K562 (cell line): ENCODE results near the gene EIF2AK2. TPM values are rescaled to one million over a fixed set of nuclear protein-coding genes. Genes with fewer than 3 reads are reported as not detected.

Experiments used
- ATAC-seq: fragments of 200-7000 bp; cut with Tn5 transposase; 3 replicates; pipeline ENCODE4 v1.9.1; 2020; ENCODE audit warnings: moderate library complexity
- BruUV-seq: library from RNA; stranded (reverse); fragments of 400-500 nt; replicated peaks from 2 replicates; lab custom pipeline; 2021; lab: Mats Ljungman, UMichigan
- CTCF ChIA-PET: fragments of 300-600 bp; formaldehyde crosslinking; extraction: SDS; loops from one replicate; lab custom pipeline; 2021; ENCODE audit warnings: low intra/inter-chr PET ratio; lab: Yijun Ruan, JAX
- POLR2A ChIA-PET: fragments of 300-600, 350-650 bp; sonication (Branson Sonifier 250); formaldehyde crosslinking; extraction: SDS; loops from one replicate; lab custom pipeline; 2021; ENCODE audit warnings: antibody characterized with exemption, inconsistent platforms; lab: Yijun Ruan, JAX
- DNase-seq, 4 experiments: peaks; one replicate each; pipeline versions ENCODE4 v3.0.0 to v3.0.0-alpha.2; 2011 to 2018; ENCODE audit warnings: low spot score in 3 of 4, mixed read lengths in 3 of 4; ENCODE audit errors: extremely low read depth in 1 of 4
- FAIRE-seq: peaks from 2 replicates; lab custom pipeline; 2011; peaks lifted over from hg19 to GRCh38; lab: Jason Lieb, UNC
- H2AFZ ChIP-seq: 2 replicates; pipeline ENCODE4 v1.6.0; 2011; ENCODE audit warnings: low read depth, low read length, control low read depth, inconsistent platforms
- H3K27ac ChIP-seq: fragments of 200-600 bp; 3 replicates; pipeline ENCODE4 v1.8.0; 2011; ENCODE audit warnings: low read depth, mild to moderate bottlenecking, control low read depth, inconsistent platforms, low read length, moderate library complexity, mixed read lengths; ENCODE audit errors: extremely low read depth
- H3K27me3 ChIP-seq, 2 experiments: fragments of 300-600 bp in 1 of 2; 2 replicates in 1 of 2; 3 replicates in 1 of 2; pipeline versions ENCODE4 v1.6.0 to v1.8.0; 2011; ENCODE audit warnings: inconsistent platforms in 2 of 2, low read length in 2 of 2, mild to moderate bottlenecking in 1 of 2, mixed read lengths in 1 of 2, moderate library complexity in 1 of 2; ENCODE audit not compliant: control insufficient read depth in 2 of 2, insufficient read depth in 2 of 2
- H3K36me3 ChIP-seq: fragments of 300-600 bp; 3 replicates; pipeline ENCODE4 v1.8.0; 2011; ENCODE audit warnings: mild to moderate bottlenecking, low read length, inconsistent platforms; ENCODE audit not compliant: control insufficient read depth, insufficient read depth
- H3K4me1 ChIP-seq, 2 experiments: fragments of 200-600 bp in 1 of 2; replicated peaks in 1 of 2; 2 replicates in 1 of 2; 3 replicates in 1 of 2; pipeline versions ENCODE4 v1.5.1 to v1.8.0; 2011; ENCODE audit warnings: inconsistent platforms in 2 of 2, low read length in 2 of 2, mild to moderate bottlenecking in 1 of 2, mixed read lengths in 1 of 2, moderate library complexity in 1 of 2; ENCODE audit not compliant: control insufficient read depth in 2 of 2, insufficient read depth in 2 of 2
- H3K4me2 ChIP-seq: 2 replicates; pipeline ENCODE4 v1.6.1; 2011; ENCODE audit warnings: low read length, control low read depth, inconsistent platforms, mixed read lengths; ENCODE audit not compliant: insufficient read depth
- H3K4me3 ChIP-seq: fragments of 200-600 bp; sonication (generic), shearing (Covaris generic); 2 replicates; pipeline ENCODE4 v1.5.1; 2016; ENCODE audit warnings: control low read depth, inconsistent platforms
- H3K79me2 ChIP-seq: fragments of 200-600 bp; 3 replicates; pipeline ENCODE4 v1.8.0; 2011; ENCODE audit warnings: low read length, inconsistent platforms; ENCODE audit not compliant: control insufficient read depth, insufficient read depth
- H3K9ac ChIP-seq, 2 experiments: 2 replicates each; pipeline versions ENCODE4 v1.6.0 to v1.6.1; 2011; ENCODE audit warnings: low read depth in 2 of 2, low read length in 2 of 2, control low read depth in 1 of 2, inconsistent platforms in 1 of 2, mild to moderate bottlenecking in 1 of 2, mixed read lengths in 1 of 2; ENCODE audit not compliant: insufficient read depth in 1 of 2
- H3K9me1 ChIP-seq: one replicate; pipeline ENCODE4 v1.6.0; 2011; ENCODE audit warnings: inconsistent platforms, mild to moderate bottlenecking, low read length, moderate library complexity; ENCODE audit not compliant: control insufficient read depth, insufficient read depth
- H3K9me3 ChIP-seq: replicated peaks from 2 replicates; pipeline ENCODE4 v1.5.1; 2011; ENCODE audit warnings: low read depth, low read length, inconsistent platforms; ENCODE audit not compliant: control insufficient read depth, insufficient read depth
- H4K20me1 ChIP-seq: replicated peaks from 2 replicates; pipeline ENCODE4 v1.6.1; 2011; ENCODE audit warnings: low read length, inconsistent platforms, mixed read lengths; ENCODE audit not compliant: control insufficient read depth, insufficient read depth
- ARHGAP35 ChIP-seq: fragments of 450-650 bp; IDR thresholded peaks from 2 replicates; pipeline ENCODE4 v1.6.1; 2018; ENCODE audit not compliant: partially characterized antibody
- CREM ChIP-seq: IDR thresholded peaks from 2 replicates; pipeline ENCODE4 v1.6.1; 2014; ENCODE audit warnings: antibody characterized with exemption, low read depth
- FOXM1 ChIP-seq, 2 experiments: fragments of 450-650 bp in 1 of 2; sonication (generic) in 1 of 2; formaldehyde crosslinking in 1 of 2; IDR thresholded peaks; 2 replicates each; pipeline versions ENCODE4 v1.6.1 to v1.9.0; 2017 to 2022; ENCODE audit warnings: low read depth in 2 of 2, mild to moderate bottlenecking in 2 of 2, missing genetic modification reagents in 1 of 2, moderate library complexity in 1 of 2
- GTF2E2 ChIP-seq: fragments of 200-800 bp; sonication (Bioruptor generic); IDR thresholded peaks from 2 replicates; pipeline ENCODE4 v1.6.1; 2016; ENCODE audit warnings: missing genetic modification characterization, missing compliant biosample characterization
- HNRNPH1 ChIP-seq: fragments of 200-400 bp; formaldehyde crosslinking; optimal IDR thresholded peaks from 2 replicates; pipeline ENCODE3; 2017; ENCODE audit warnings: low read depth, mild to moderate bottlenecking, low read length, moderate library complexity
- ILK ChIP-seq: fragments of 450-650 bp; IDR thresholded peaks from 2 replicates; pipeline ENCODE4 v1.6.1; 2016; ENCODE audit warnings: missing genetic modification characterization, low read depth, mild to moderate bottlenecking, missing compliant biosample characterization, moderate library complexity, borderline replicate concordance
- KDM2B ChIP-seq: fragments of 250-450 bp; sonication (Bioruptor Pico); IDR thresholded peaks from 2 replicates; pipeline ENCODE4 v1.8.0; 2021; ENCODE audit warnings: mild to moderate bottlenecking, moderate library complexity
- XRCC3 ChIP-seq: fragments of 450-650 bp; IDR thresholded peaks from 2 replicates; pipeline ENCODE4 v1.6.1; 2017; ENCODE audit warnings: mild to moderate bottlenecking, moderate library complexity
- ZNF408 ChIP-seq: fragments of 250-450 bp; sonication (Bioruptor Pico); IDR thresholded peaks from 2 replicates; pipeline ENCODE4 v1.4.0; 2020; ENCODE audit warnings: low read depth, mild to moderate bottlenecking, moderate library complexity
- ZNF584 ChIP-seq: fragments of 200-800 bp; sonication (Bioruptor generic); IDR thresholded peaks from 2 replicates; pipeline ENCODE4 v1.6.1; 2016; ENCODE audit warnings: low read depth, mild to moderate bottlenecking, missing genetic modification characterization, missing compliant biosample characterization
- ZNF695 ChIP-seq: fragments of 450-650 bp; formaldehyde crosslinking; IDR thresholded peaks from 2 replicates; pipeline ENCODE4 v1.4.0; 2020; ENCODE audit warnings: mild to moderate bottlenecking, moderate library complexity
- ZSCAN32 ChIP-seq: fragments of 450-650 bp; formaldehyde crosslinking; IDR thresholded peaks from 2 replicates; pipeline ENCODE4 v1.4.0; 2020; ENCODE audit warnings: mild to moderate bottlenecking, moderate library complexity
- WGBS: fragments of 100-300 bp; shearing (Covaris generic); methylation state at CpG from one replicate; pipeline ENCODE4 v1.1.6; 2016; ENCODE audit warnings: low coverage, mixed read lengths; ENCODE audit not compliant: insufficient coverage; ENCODE audit errors: missing lambda C conversion rate; 5-methylcytosine and 5-hydroxymethylcytosine counted together
- in situ Hi-C: fragments of 300-500 bp; cut with MboI; formaldehyde crosslinking; loops from 4 replicates; pipeline ENCODE4 v1.15.0; 2018; ENCODE audit warnings: inconsistent platforms, mixed read lengths
- intact Hi-C: fragments of 100-400 bp; cut with micrococcal nuclease; formaldehyde crosslinking; loops from 2 replicates; pipeline ENCODE4 v1.14.2; 2022
- polyA plus RNA-seq, 8 experiments: library from polyadenylated mRNA; depleted of rRNA in 4 of 8; stranded (reverse) in 5 of 8; unstranded in 3 of 8; fragments of >200 nt; fragmentation: Nextera tagmentation in 2 of 8; fragmentation: Illumina TruSeq in 1 of 8; extraction: Ambion mirVana in 2 of 8; extraction: Trizol in 1 of 8; gene quantifications; 2 replicates each; pipeline versions ENCODE4 v1.2.1 to v1.2.3, GENCODE V29; 2011 to 2014; ENCODE audit warnings: inconsistent platforms in 1 of 8, missing spikeins in 1 of 8
- total RNA-seq, 7 experiments: library from RNA; depleted of rRNA in 6 of 7; stranded (reverse); fragments of >200 nt in 6 of 7; fragmentation: Illumina TruSeq in 2 of 7; extraction: Trizol in 2 of 7; gene quantifications; 2 replicates each; pipeline versions ENCODE4 v1.2.1 to v1.2.3, GENCODE V29; 2011 to 2021; ENCODE audit warnings: low replicate concordance in 1 of 7

Gene EIF2AK2
- total and polyA plus RNA-seq, 9 of the 15 experiments (the other 6 are each of a cell fraction or from before 2014, with no cell fraction given) = 3.8 to 19.5 (median 13.3) TPM

DNA sequence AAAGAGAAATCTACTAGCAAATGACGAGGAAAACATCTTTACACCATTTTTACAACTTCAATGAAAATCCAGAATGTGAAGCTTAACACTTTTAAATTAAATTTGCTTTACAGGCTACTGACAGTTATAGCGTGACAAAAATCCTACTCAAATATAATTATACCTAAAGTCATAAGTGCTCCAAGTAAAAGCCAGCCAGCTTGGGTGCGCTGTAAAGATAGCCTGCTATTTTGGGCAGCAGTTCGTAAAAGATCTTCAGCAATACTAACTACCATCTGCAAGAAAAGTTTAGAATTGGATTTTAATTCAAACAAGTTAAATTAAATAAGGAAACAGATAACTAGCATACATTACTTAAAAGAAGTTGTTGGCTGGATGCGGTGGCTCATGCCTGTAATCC is 95.0 kb downstream of the EIF2AK2 start:
- POLR2A ChIA-PET = no interaction called here
- Histone ChIP-seq H3K36me3 (peaks cover 48% of the 10 kb centered on the region), H3K4me3 (no peak overlapping the region), H4K20me1 (no peaks in the 10 kb centered on the region), H2AFZ (no peak overlapping the region), H3K9me3 (no peaks in the 10 kb centered on the region), H3K27ac (no peak overlapping the region), H3K79me2 (no peaks in the 10 kb centered on the region), H3K9ac (no peak overlapping the region), H3K9me1 (no peaks in the 10 kb centered on the region), H3K27me3 (no peaks in the 10 kb centered on the region), H3K4me2 (no peak overlapping the region)
- DNase-seq = no peak
- intact Hi-C loops = no loop called here
- ATAC-seq = no peak
- FAIRE-seq = no peak
- CTCF ChIA-PET = no interaction called here
- no TSS peak for BruUV-seq
- in situ Hi-C loops = no loop called here
- 82% methylated on average over 5 of the region's 5 CpGs for WGBS
- TF ChIP-seq ZSCAN32 (CRISPR knock-in tag) (no peak), ZNF408 (no peak), ARHGAP35 (no peak), GTF2E2 (no peak), ILK (tag) (no peak), ZNF584 (CRISPR knock-in tag) (no peak), ZNF695 (CRISPR knock-in tag) (no peak), CREM (no peak), HNRNPH1 (no peak), KDM2B (no peak), XRCC3 (no peak), FOXM1 (IDR thresholded peaks at IDR 0.05; ENCODE audit: low read depth) (no peak), FOXM1 (CRISPR knock-in tag; IDR thresholded peaks at IDR 0.05; ENCODE audit: low read depth) (no peak)
- TF ChIP-seq, all 486 proteins: peak for 0
- H3K4me1 ChIP-seq = no peaks in the 10 kb centered on the region
